ENCODE measurements around the gene BPGM.
A peak's percentile ranks its signal among the peaks of the same experiment; 100 is the strongest.

BPGM gene

GRCh38 chr7:134646425-134647305 is at the start of gene BPGM:
Gene BPGM, plus strand, starts transcription at chr7:134646853. Its CDS starts 14,655 bp downstream, at chr7:134661508.
- DNase-seq = peak; percentile 99

GRCh38 chr7:134599371-134599770 is 47.3 kb upstream of the BPGM start:
- DNase-seq = no peak

- no peak for DNase-seq
Observed at GRCh38 chr7:134601459-134601858, 45.2 kb upstream of the BPGM start.

- DNase-seq = no peak
Observed at GRCh38 chr7:134602881-134603451, 43.7 kb upstream of the BPGM start.

- DNase-seq = peak; percentile 58
Observed at GRCh38 chr7:134605978-134606923, 40.4 kb upstream of the BPGM start.

GRCh38 chr7:134611611-134612151 is 35.0 kb upstream of the BPGM start:
- no peak for DNase-seq

- DNase-seq = no peak
Observed at GRCh38 chr7:134612197-134612596, 34.5 kb upstream of the BPGM start.

GRCh38 chr7:134613623-134614347 is 32.9 kb upstream of the BPGM start:
- no peak for DNase-seq

GRCh38 chr7:134616611-134617010 is 30.0 kb upstream of the BPGM start:
- DNase-seq = no peak

- no peak for DNase-seq
Observed at GRCh38 chr7:134618756-134619530, 27.7 kb upstream of the BPGM start.

GRCh38 chr7:134619627-134620331 is 26.9 kb upstream of the BPGM start:
- DNase-seq = peak; percentile 5

- DNase-seq = no peak
Observed at GRCh38 chr7:134622303-134622995, 24.2 kb upstream of the BPGM start.

GRCh38 chr7:134623193-134623592 is 23.5 kb upstream of the BPGM start:
- no peak for DNase-seq

- DNase-seq = no peak
Observed at GRCh38 chr7:134625550-134625949, 21.1 kb upstream of the BPGM start.

- DNase-seq = no peak
Observed at GRCh38 chr7:134627109-134627774, 19.4 kb upstream of the BPGM start.

GRCh38 chr7:134627775-134628153 is 18.9 kb upstream of the BPGM start:
- no peak for DNase-seq

- DNase-seq = no peak
Observed at GRCh38 chr7:134629445-134629844, 17.2 kb upstream of the BPGM start.

- DNase-seq = no peak
Observed at GRCh38 chr7:134630237-134630636, 16.4 kb upstream of the BPGM start.

GRCh38 chr7:134630893-134631292 is 15.8 kb upstream of the BPGM start:
- DNase-seq = no peak

- no peak for DNase-seq
Observed at GRCh38 chr7:134632052-134632451, 14.6 kb upstream of the BPGM start.
